GM21360 (cell line): ENCODE data around the gene CAMK2D.

Source experiments
- ATAC-seq: cut with Tn5 transposase; IDR thresholded peaks from one replicate; pipeline ENCODE4 v1.9.1; 2021; ENCODE audit warnings: mild to moderate bottlenecking, moderate library complexity; ENCODE audit not compliant: unreplicated experiment

Gene CAMK2D

GRCh38 chr4:113495790-113496189 lies 265.7 kb downstream of the CAMK2D start:
- ATAC-seq = no peak

GRCh38 chr4:113483131-113483530 lies 278.4 kb downstream of the CAMK2D start:
- no peak for ATAC-seq

- ATAC-seq = no peak
Measured at GRCh38 chr4:113482325-113482724, 279.2 kb downstream of the CAMK2D start.

GRCh38 chr4:113481820-113482219 lies 279.7 kb downstream of the CAMK2D start:
- no peak for ATAC-seq

- no peak for ATAC-seq
Measured at GRCh38 chr4:113480109-113480508, 281.4 kb downstream of the CAMK2D start.

GRCh38 chr4:113478032-113478431 lies 283.5 kb downstream of the CAMK2D start:
- no peak for ATAC-seq

- no peak for ATAC-seq
Measured at GRCh38 chr4:113476800-113477199, 284.7 kb downstream of the CAMK2D start.

- no peak for ATAC-seq
Measured at GRCh38 chr4:113474017-113474416, 287.5 kb downstream of the CAMK2D start.

GRCh38 chr4:113472864-113473263 lies 288.7 kb downstream of the CAMK2D start:
- ATAC-seq = no peak

- no peak for ATAC-seq
Measured at GRCh38 chr4:113471146-113471860, 290.2 kb downstream of the CAMK2D start.

- no peak for ATAC-seq
Measured at GRCh38 chr4:113469926-113470325, 291.6 kb downstream of the CAMK2D start.

- ATAC-seq = no peak
Measured at GRCh38 chr4:113469023-113469390, 292.5 kb downstream of the CAMK2D start.

GRCh38 chr4:113468165-113469022 lies 293.1 kb downstream of the CAMK2D start:
- no peak for ATAC-seq

GRCh38 chr4:113467581-113467980 lies 294.0 kb downstream of the CAMK2D start:
- no peak for ATAC-seq

- no peak for ATAC-seq
Measured at GRCh38 chr4:113462286-113462685, 299.3 kb downstream of the CAMK2D start.

GRCh38 chr4:113461281-113461680 lies 300.3 kb downstream of the CAMK2D start:
- no peak for ATAC-seq

- ATAC-seq = no peak
Measured at GRCh38 chr4:113457886-113458285, 303.7 kb downstream of the CAMK2D start.

GRCh38 chr4:113457121-113457520 lies 304.4 kb downstream of the CAMK2D start:
- ATAC-seq = no peak

- ATAC-seq = no peak
Measured at GRCh38 chr4:113455061-113455460, 306.5 kb downstream of the CAMK2D start.

- no peak for ATAC-seq
Measured at GRCh38 chr4:113452868-113453620, 308.5 kb downstream of the CAMK2D start.

GRCh38 chr4:113452152-113452551 lies 309.4 kb downstream of the CAMK2D start:
- ATAC-seq = no peak
